NT2/D1 (cell line): ENCODE data around the gene ELMO1.

Source experiments
- DNase-seq: peaks from one replicate; pipeline ENCODE4 v3.0.0-alpha.2; 2011; ENCODE audit warnings: low read depth, low spot score
- H3K27me3 ChIP-seq: 2 replicates; pipeline ENCODE4 v1.6.0; 2011; ENCODE audit warnings: mild to moderate bottlenecking; ENCODE audit not compliant: insufficient read length, insufficient read depth
- H3K36me3 ChIP-seq: 2 replicates; pipeline ENCODE4 v1.6.1; 2011; ENCODE audit warnings: mild to moderate bottlenecking, low read length, mixed read lengths; ENCODE audit not compliant: insufficient read depth, insufficient read length
- H3K4me1 ChIP-seq: 2 replicates; pipeline ENCODE4 v1.5.1; 2011; ENCODE audit not compliant: insufficient read depth, insufficient read length
- H3K4me3 ChIP-seq: 2 replicates; pipeline ENCODE4 v1.5.1; 2011; ENCODE audit warnings: low read depth; ENCODE audit not compliant: insufficient read length
- H3K9ac ChIP-seq: 2 replicates; pipeline ENCODE4 v1.6.0; 2011; ENCODE audit warnings: low read depth; ENCODE audit not compliant: insufficient read length
- H3K9me3 ChIP-seq: 2 replicates; pipeline ENCODE4 v1.5.1; 2011; ENCODE audit warnings: mild to moderate bottlenecking, low read length; ENCODE audit not compliant: insufficient read depth
- SUZ12 ChIP-seq: IDR thresholded peaks from 2 replicates; pipeline ENCODE4 v1.6.1; 2011; ENCODE audit not compliant: insufficient read length, insufficient read depth; ENCODE audit errors: extremely low read depth
- YY1 ChIP-seq: IDR thresholded peaks from 2 replicates; pipeline ENCODE4 v1.6.1; 2011; ENCODE audit not compliant: insufficient read length, insufficient read depth
- ZNF274 ChIP-seq: IDR thresholded peaks from 2 replicates; pipeline ENCODE4 v1.6.1; 2011; ENCODE audit warnings: mild to moderate bottlenecking, low read depth, low read length

The ELMO1 gene

DNA sequence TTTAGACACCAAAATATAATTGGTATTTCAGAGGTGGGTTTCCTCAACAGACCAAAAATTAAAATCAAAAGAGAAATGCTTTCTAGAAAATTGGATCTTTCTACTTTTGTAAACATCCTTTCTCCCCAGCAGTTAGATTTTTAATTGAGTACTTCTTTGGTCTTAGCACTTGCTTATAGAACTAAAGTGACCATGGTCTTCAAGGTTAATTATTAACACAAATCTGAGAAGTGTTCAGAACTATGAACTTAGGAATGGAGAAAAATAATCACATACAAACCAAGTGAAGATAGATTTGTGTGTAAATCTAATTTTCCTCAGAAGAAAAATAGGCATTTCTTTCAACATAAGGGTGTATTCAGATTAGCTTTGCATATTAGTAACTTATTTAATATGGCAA, 355.4 kb downstream of the ELMO1 start:
- H3K27me3 ChIP-seq, result no peaks in the 10 kb centered on the region
- H3K9ac ChIP-seq, result no peak overlapping the region
- no peak overlapping the region for H3K4me3 ChIP-seq
- no peak for TF ChIP-seq ZNF274
- no peak for TF ChIP-seq YY1
- TF ChIP-seq SUZ12, result no peak
- H3K36me3 ChIP-seq, result no peaks in the 10 kb centered on the region
- no peaks in the 10 kb centered on the region for H3K9me3 ChIP-seq
- H3K4me1 ChIP-seq, result no peaks in the 10 kb centered on the region
- DNase-seq, result no peak

- Histone ChIP-seq H3K36me3 (no peaks in the 10 kb centered on the region), H3K9ac (no peak overlapping the region), H3K4me3 (no peak overlapping the region), H3K27me3 (no peaks in the 10 kb centered on the region), H3K4me1 (no peaks in the 10 kb centered on the region), H3K9me3 (no peaks in the 10 kb centered on the region)
- no peak for DNase-seq
- TF ChIP-seq SUZ12, result no peak
- TF ChIP-seq ZNF274, result no peak
- TF ChIP-seq YY1, result no peak
Observed at GRCh38 chr7:37092548-37092947, 356.1 kb downstream of the ELMO1 start.

- Histone ChIP-seq H3K9ac (no peak overlapping the region), H3K36me3 (no peaks in the 10 kb centered on the region), H3K4me1 (no peaks in the 10 kb centered on the region), H3K9me3 (no peaks in the 10 kb centered on the region), H3K27me3 (no peaks in the 10 kb centered on the region), H3K4me3 (no peak overlapping the region)
- no peak for DNase-seq
- TF ChIP-seq ZNF274, result no peak
- no peak for TF ChIP-seq YY1
- no peak for TF ChIP-seq SUZ12
Observed at GRCh38 chr7:37089972-37090371, 358.7 kb downstream of the ELMO1 start.

- no peak overlapping the region for H3K9ac ChIP-seq
- no peaks in the 10 kb centered on the region for H3K9me3 ChIP-seq
- H3K27me3 ChIP-seq, result no peaks in the 10 kb centered on the region
- DNase-seq, result no peak
- H3K36me3 ChIP-seq, result no peaks in the 10 kb centered on the region
- H3K4me1 ChIP-seq, result no peaks in the 10 kb centered on the region
- no peak overlapping the region for H3K4me3 ChIP-seq
- TF ChIP-seq SUZ12 (no peak), ZNF274 (no peak), YY1 (no peak)
Observed at GRCh38 chr7:37085600-37085999, 363.1 kb downstream of the ELMO1 start.

DNA sequence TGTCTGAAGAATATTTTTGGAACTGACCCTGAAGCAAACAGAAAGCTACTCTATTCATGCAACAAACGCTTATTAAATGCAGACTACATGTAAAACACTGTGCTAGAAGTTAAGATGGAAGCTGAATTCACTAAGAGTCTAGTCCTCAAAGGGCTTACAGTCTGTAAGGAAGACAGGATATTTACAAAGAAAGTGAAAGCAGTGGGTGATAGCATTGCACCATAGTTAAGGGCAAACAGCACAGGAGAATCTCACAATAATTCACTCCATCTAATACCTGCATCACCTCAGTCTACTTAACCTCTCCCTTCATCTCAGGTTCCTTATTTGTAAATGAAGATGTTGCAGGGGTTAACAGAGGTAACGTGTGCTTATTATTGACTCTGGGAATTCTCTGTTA, 364.4 kb downstream of the ELMO1 start:
- DNase-seq, result no peak
- H3K4me1 ChIP-seq, result no peaks in the 10 kb centered on the region
- H3K4me3 ChIP-seq, result no peak overlapping the region

DNA sequence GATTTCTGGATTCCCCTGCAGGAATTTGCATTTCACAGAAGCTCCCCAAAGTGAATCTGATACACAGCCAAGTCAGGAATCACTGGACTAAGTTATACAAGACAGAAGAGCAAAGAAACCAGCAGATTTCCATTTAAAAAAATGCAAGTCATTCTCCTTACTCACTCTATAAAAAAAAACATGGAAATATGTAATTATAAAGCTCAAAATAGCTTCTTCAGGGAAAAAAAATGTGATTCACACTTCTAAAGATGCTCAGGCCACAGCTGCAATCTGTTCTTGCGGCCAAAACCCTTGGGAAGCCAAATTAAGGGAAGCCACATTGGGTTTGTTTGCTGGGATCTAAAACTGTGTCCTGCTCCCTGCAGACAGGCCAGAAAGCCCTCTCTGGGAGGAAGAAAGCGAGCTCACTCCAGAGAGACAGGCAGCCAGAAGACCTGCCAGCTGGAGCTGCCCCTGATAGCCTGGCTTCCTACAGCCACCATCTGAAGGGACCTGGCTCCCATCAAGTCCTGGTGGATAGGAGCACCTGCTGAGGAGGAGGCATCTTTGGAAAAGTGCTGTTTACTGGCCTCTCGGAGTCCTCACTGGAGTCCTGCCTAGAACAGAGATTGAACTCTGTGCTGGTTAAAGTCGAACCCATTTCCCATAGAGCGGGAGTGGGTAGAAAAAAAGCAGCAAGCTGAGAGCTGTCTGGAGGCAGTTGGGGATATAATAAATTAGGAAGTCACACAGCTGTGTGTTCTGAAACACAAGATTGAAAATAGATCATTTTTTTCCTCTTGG, 365.2 kb downstream of the ELMO1 start:
- no peaks in the 10 kb centered on the region for H3K27me3 ChIP-seq
- DNase-seq, result no peak
- H3K4me3 ChIP-seq, result no peak overlapping the region
- H3K36me3 ChIP-seq, result no peaks in the 10 kb centered on the region
- H3K9ac ChIP-seq, result no peak overlapping the region
- no peak for TF ChIP-seq ZNF274
- TF ChIP-seq SUZ12, result no peak
- TF ChIP-seq YY1, result no peak
- no peaks in the 10 kb centered on the region for H3K4me1 ChIP-seq
- H3K9me3 ChIP-seq, result no peaks in the 10 kb centered on the region

More for the DNA sequence above, 364.4 kb downstream of the ELMO1 start:
- Histone ChIP-seq H3K9me3 (no peaks in the 10 kb centered on the region), H3K9ac (no peak overlapping the region), H3K27me3 (no peaks in the 10 kb centered on the region), H3K36me3 (no peaks in the 10 kb centered on the region)
- TF ChIP-seq SUZ12 (no peak), ZNF274 (no peak), YY1 (no peak)

DNA sequence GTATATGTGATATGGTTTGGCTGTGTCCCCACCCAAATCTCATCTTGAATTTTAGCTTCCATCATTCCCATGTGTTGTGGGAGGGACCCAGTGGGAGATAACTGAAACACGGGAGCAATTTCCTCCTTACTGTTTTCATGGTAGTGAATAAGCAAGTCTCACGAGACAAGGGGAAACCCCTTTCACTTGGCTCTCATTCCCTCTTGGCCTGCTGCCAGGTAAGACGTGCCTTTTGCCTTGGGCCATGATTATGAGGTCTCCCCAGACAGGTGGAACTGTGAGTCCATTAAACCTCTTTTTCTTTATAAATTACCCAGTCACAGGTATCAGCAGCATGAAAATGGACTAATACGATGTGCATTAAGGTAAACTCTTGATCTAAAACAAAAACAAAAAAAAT, 367.2 kb downstream of the ELMO1 start:
- Histone ChIP-seq H3K36me3 (no peaks in the 10 kb centered on the region), H3K4me3 (no peak overlapping the region), H3K27me3 (no peaks in the 10 kb centered on the region), H3K4me1 (peaks cover 3% of the 10 kb centered on the region), H3K9ac (no peak overlapping the region), H3K9me3 (no peaks in the 10 kb centered on the region)
- no peak for DNase-seq
- TF ChIP-seq SUZ12 (no peak), YY1 (no peak)
